ENCODE data around the gene ARHGEF28.

ARHGEF28 gene

GRCh38 chr5:73684691-73685090 lies 58.7 kb downstream of the ARHGEF28 start:
- Histone ChIP-seq H3K9me3 (ENCODE audit: insufficient read depth, low read length) (no peaks in the 10 kb centered on the region), H3K36me3 (ENCODE audit: insufficient read depth, insufficient read length, low read length) (no peaks in the 10 kb centered on the region), H3K4me1 (ENCODE audit: insufficient read depth, insufficient read length) (no peaks in the 10 kb centered on the region), H3K27me3 (ENCODE audit: insufficient read depth, insufficient read length) (no peaks in the 10 kb centered on the region), H3K9ac (ENCODE audit: insufficient read length, low read depth) (no peak overlapping the region), H3K4me3 (ENCODE audit: insufficient read length, low read depth) (no peak overlapping the region)
- TF ChIP-seq SUZ12 (IDR thresholded peaks at IDR 0.05; ENCODE audit: extremely low read depth, insufficient read depth, insufficient read length) (no peak), ZNF274 (IDR thresholded peaks at IDR 0.05; ENCODE audit: low read depth, low read length) (no peak), YY1 (IDR thresholded peaks at IDR 0.05; ENCODE audit: insufficient read depth, insufficient read length) (no peak)
- no peak for DNase-seq (ENCODE audit: low read depth, low spot score)

- Histone ChIP-seq H3K9me3 (ENCODE audit: insufficient read depth, low read length) (no peaks in the 10 kb centered on the region), H3K36me3 (ENCODE audit: insufficient read depth, insufficient read length, low read length) (no peaks in the 10 kb centered on the region), H3K4me1 (ENCODE audit: insufficient read depth, insufficient read length) (no peaks in the 10 kb centered on the region), H3K9ac (ENCODE audit: insufficient read length, low read depth) (no peak overlapping the region), H3K4me3 (ENCODE audit: insufficient read length, low read depth) (no peak overlapping the region), H3K27me3 (ENCODE audit: insufficient read depth, insufficient read length) (no peaks in the 10 kb centered on the region)
- TF ChIP-seq SUZ12 (IDR thresholded peaks at IDR 0.05; ENCODE audit: extremely low read depth, insufficient read depth, insufficient read length) (no peak), ZNF274 (IDR thresholded peaks at IDR 0.05; ENCODE audit: low read depth, low read length) (no peak), YY1 (IDR thresholded peaks at IDR 0.05; ENCODE audit: insufficient read depth, insufficient read length) (no peak)
- no peak for DNase-seq (ENCODE audit: low read depth, low spot score)
These were observed 60.9 kb downstream of the ARHGEF28 start for GRCh38 chr5:73686912-73687311.

- Histone ChIP-seq H3K4me3 (ENCODE audit: insufficient read length, low read depth) (no peak overlapping the region), H3K36me3 (ENCODE audit: insufficient read depth, insufficient read length, low read length) (no peaks in the 10 kb centered on the region), H3K27me3 (ENCODE audit: insufficient read depth, insufficient read length) (no peaks in the 10 kb centered on the region), H3K9ac (ENCODE audit: insufficient read length, low read depth) (no peak overlapping the region), H3K4me1 (ENCODE audit: insufficient read depth, insufficient read length) (no peaks in the 10 kb centered on the region), H3K9me3 (ENCODE audit: insufficient read depth, low read length) (no peaks in the 10 kb centered on the region)
- TF ChIP-seq YY1 (IDR thresholded peaks at IDR 0.05; ENCODE audit: insufficient read depth, insufficient read length) (no peak), ZNF274 (IDR thresholded peaks at IDR 0.05; ENCODE audit: low read depth, low read length) (no peak), SUZ12 (IDR thresholded peaks at IDR 0.05; ENCODE audit: extremely low read depth, insufficient read depth, insufficient read length) (no peak)
- no peak for DNase-seq (ENCODE audit: low read depth, low spot score)
These were observed 61.4 kb downstream of the ARHGEF28 start for GRCh38 chr5:73687357-73687756.

- Histone ChIP-seq H3K9ac (ENCODE audit: insufficient read length, low read depth) (no peak overlapping the region), H3K27me3 (ENCODE audit: insufficient read depth, insufficient read length) (no peaks in the 10 kb centered on the region), H3K4me1 (ENCODE audit: insufficient read depth, insufficient read length) (peaks cover 2% of the 10 kb centered on the region), H3K4me3 (ENCODE audit: insufficient read length, low read depth) (no peak overlapping the region), H3K9me3 (ENCODE audit: insufficient read depth, low read length) (no peaks in the 10 kb centered on the region), H3K36me3 (ENCODE audit: insufficient read depth, insufficient read length, low read length) (no peaks in the 10 kb centered on the region)
- DNase-seq (ENCODE audit: low read depth, low spot score), result no peak
- TF ChIP-seq ZNF274 (IDR thresholded peaks at IDR 0.05; ENCODE audit: low read depth, low read length) (no peak), SUZ12 (IDR thresholded peaks at IDR 0.05; ENCODE audit: extremely low read depth, insufficient read depth, insufficient read length) (no peak), YY1 (IDR thresholded peaks at IDR 0.05; ENCODE audit: insufficient read depth, insufficient read length) (no peak)
These were observed 64.0 kb downstream of the ARHGEF28 start for GRCh38 chr5:73690015-73690414.

GRCh38 chr5:73691302-73692080 lies 65.5 kb downstream of the ARHGEF28 start:
- DNase-seq (ENCODE audit: low read depth, low spot score), result no peak
- Histone ChIP-seq H3K36me3 (ENCODE audit: insufficient read depth, insufficient read length, low read length) (no peaks in the 10 kb centered on the region), H3K4me3 (ENCODE audit: insufficient read length, low read depth) (no peak overlapping the region), H3K27me3 (ENCODE audit: insufficient read depth, insufficient read length) (no peaks in the 10 kb centered on the region), H3K9ac (ENCODE audit: insufficient read length, low read depth) (no peak overlapping the region), H3K4me1 (ENCODE audit: insufficient read depth, insufficient read length) (peaks cover 2% of the 10 kb centered on the region), H3K9me3 (ENCODE audit: insufficient read depth, low read length) (no peaks in the 10 kb centered on the region)
- no peak for TF ChIP-seq YY1 (IDR thresholded peaks at IDR 0.05; ENCODE audit: insufficient read depth, insufficient read length)
- TF ChIP-seq SUZ12 (IDR thresholded peaks at IDR 0.05; ENCODE audit: extremely low read depth, insufficient read depth, insufficient read length), result no peak
- TF ChIP-seq ZNF274 (IDR thresholded peaks at IDR 0.05; ENCODE audit: low read depth, low read length), result no peak

- Histone ChIP-seq H3K9me3 (ENCODE audit: insufficient read depth, low read length) (no peaks in the 10 kb centered on the region), H3K36me3 (ENCODE audit: insufficient read depth, insufficient read length, low read length) (no peaks in the 10 kb centered on the region), H3K9ac (ENCODE audit: insufficient read length, low read depth) (no peak overlapping the region), H3K4me1 (ENCODE audit: insufficient read depth, insufficient read length) (peaks cover 2% of the 10 kb centered on the region), H3K4me3 (ENCODE audit: insufficient read length, low read depth) (no peak overlapping the region), H3K27me3 (ENCODE audit: insufficient read depth, insufficient read length) (no peaks in the 10 kb centered on the region)
- TF ChIP-seq ZNF274 (IDR thresholded peaks at IDR 0.05; ENCODE audit: low read depth, low read length), result no peak
- no peak for TF ChIP-seq YY1 (IDR thresholded peaks at IDR 0.05; ENCODE audit: insufficient read depth, insufficient read length)
- no peak for TF ChIP-seq SUZ12 (IDR thresholded peaks at IDR 0.05; ENCODE audit: extremely low read depth, insufficient read depth, insufficient read length)
- DNase-seq (ENCODE audit: low read depth, low spot score), result no peak
These were observed 66.2 kb downstream of the ARHGEF28 start for GRCh38 chr5:73692166-73692640.

- Histone ChIP-seq H3K9me3 (ENCODE audit: insufficient read depth, low read length) (no peaks in the 10 kb centered on the region), H3K4me1 (ENCODE audit: insufficient read depth, insufficient read length) (peaks cover 2% of the 10 kb centered on the region), H3K4me3 (ENCODE audit: insufficient read length, low read depth) (no peak overlapping the region), H3K9ac (ENCODE audit: insufficient read length, low read depth) (no peak overlapping the region), H3K36me3 (ENCODE audit: insufficient read depth, insufficient read length, low read length) (no peaks in the 10 kb centered on the region), H3K27me3 (ENCODE audit: insufficient read depth, insufficient read length) (no peaks in the 10 kb centered on the region)
- TF ChIP-seq SUZ12 (IDR thresholded peaks at IDR 0.05; ENCODE audit: extremely low read depth, insufficient read depth, insufficient read length) (no peak), YY1 (IDR thresholded peaks at IDR 0.05; ENCODE audit: insufficient read depth, insufficient read length) (no peak)
- no peak for DNase-seq (ENCODE audit: low read depth, low spot score)
These were observed 67.0 kb downstream of the ARHGEF28 start for GRCh38 chr5:73692981-73693380.
